Measurements from ENCODE around the gene SCYL2.

GRCh38 chr12:100219328-100220109 lies 47.5 kb upstream of the SCYL2 start:
- TF ChIP-seq, protein P1, sequence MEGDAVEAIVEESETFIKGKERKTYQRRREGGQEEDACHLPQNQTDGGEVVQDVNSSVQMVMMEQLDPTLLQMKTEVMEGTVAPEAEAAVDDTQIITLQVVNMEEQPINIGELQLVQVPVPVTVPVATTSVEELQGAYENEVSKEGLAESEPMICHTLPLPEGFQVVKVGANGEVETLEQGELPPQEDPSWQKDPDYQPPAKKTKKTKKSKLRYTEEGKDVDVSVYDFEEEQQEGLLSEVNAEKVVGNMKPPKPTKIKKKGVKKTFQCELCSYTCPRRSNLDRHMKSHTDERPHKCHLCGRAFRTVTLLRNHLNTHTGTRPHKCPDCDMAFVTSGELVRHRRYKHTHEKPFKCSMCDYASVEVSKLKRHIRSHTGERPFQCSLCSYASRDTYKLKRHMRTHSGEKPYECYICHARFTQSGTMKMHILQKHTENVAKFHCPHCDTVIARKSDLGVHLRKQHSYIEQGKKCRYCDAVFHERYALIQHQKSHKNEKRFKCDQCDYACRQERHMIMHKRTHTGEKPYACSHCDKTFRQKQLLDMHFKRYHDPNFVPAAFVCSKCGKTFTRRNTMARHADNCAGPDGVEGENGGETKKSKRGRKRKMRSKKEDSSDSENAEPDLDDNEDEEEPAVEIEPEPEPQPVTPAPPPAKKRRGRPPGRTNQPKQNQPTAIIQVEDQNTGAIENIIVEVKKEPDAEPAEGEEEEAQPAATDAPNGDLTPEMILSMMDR (optimal IDR thresholded peaks at IDR 0.05 in 1 of 3, IDR thresholded peaks at IDR 0.05 in 1 of 3, conservative IDR thresholded peaks at IDR 0.05 in 1 of 3; ENCODE audit: extremely low read depth in 1 of 3, insufficient read depth in 2 of 3, low read length in 3 of 3), result no peak
- TF ChIP-seq EZH2 (IDR thresholded peaks at IDR 0.05; ENCODE audit: low read length), result no peak
